Heart left ventricle (tissue), 13 donors: ENCODE measurements around the gene ZNF160.

Experiments
- POLR2A ChIP-seq, 2 donors: fragments of 450-650 bp; IDR thresholded peaks; one replicate each; pipeline ENCODE4 v1.6.1; 2017; ENCODE audit warnings: antibody characterized with exemption in 2 of 2, mild to moderate bottlenecking in 2 of 2, moderate library complexity in 2 of 2
- TF ChIP-seq, protein P1 (sequence below), 12 donors: fragments of 200-600 bp; sonication (generic) in 4 of 12; IDR thresholded peaks; one replicate each; pipeline versions ENCODE4 v1.5.0 to v1.8.0; 2018 to 2022; ENCODE audit warnings: antibody characterized with exemption in 12 of 12, mild to moderate bottlenecking in 5 of 12
- donor health status: ischemic (EF 13 %, LVEDD 7.1; RV severe dilation, severe dysfunction).
- donor health status: DM: no; HTN: yes; CAD: no.
- donor health status: DM: no; HTN: no; CAD: no.
- donor health status: ischemic (EF 25% LVEDD 6.9; RV normal size, moderate dysfunction).
- donor health status: ischemic (EF 25% LVEDD 5.7; RV mildly dilated, moderate dysfunction).
- donor health status: ischemic (EF 35%, LVEDD 5.7; RV mildly dilated, moderate dysfunction).
- donor health status: nonischemic (EF 11% LVEDD 7.7; RV severe dilation, severe dysfunction).
- donor health status: DM: yes; HTN: yes; CAD: no.
- donor health status: PGD.
- donor health status: ischemic (EF 29% LVEDD 5.4; RV normal size, mild dysfunction).
- donor health status: nonischemic (EF 23%, LVEDD 6.1; RV moderate dilation, normal function).

DNA sequence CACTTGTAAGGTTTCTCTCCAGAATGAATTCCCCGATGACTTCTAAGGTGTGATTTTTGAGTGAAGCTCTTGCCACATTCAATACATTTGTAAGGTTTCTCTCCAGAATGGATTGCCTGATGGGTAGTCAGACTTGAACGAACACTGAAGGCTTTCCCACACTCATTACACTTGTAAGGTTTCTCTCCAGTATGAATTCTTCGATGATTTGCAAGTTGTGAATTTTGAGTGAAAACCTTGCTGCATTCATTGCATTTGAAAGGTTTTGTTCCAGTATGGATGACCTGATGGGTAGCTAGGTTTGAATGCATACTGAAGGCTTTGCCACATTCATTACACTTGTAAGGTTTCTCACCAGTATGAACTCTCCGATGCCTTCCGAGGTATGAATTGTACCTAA is 34.4 kb downstream of the ZNF160 start:
- TF ChIP-seq, protein P1, sequence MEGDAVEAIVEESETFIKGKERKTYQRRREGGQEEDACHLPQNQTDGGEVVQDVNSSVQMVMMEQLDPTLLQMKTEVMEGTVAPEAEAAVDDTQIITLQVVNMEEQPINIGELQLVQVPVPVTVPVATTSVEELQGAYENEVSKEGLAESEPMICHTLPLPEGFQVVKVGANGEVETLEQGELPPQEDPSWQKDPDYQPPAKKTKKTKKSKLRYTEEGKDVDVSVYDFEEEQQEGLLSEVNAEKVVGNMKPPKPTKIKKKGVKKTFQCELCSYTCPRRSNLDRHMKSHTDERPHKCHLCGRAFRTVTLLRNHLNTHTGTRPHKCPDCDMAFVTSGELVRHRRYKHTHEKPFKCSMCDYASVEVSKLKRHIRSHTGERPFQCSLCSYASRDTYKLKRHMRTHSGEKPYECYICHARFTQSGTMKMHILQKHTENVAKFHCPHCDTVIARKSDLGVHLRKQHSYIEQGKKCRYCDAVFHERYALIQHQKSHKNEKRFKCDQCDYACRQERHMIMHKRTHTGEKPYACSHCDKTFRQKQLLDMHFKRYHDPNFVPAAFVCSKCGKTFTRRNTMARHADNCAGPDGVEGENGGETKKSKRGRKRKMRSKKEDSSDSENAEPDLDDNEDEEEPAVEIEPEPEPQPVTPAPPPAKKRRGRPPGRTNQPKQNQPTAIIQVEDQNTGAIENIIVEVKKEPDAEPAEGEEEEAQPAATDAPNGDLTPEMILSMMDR (IDR thresholded peaks at IDR 0.05) = no peak
- TF ChIP-seq POLR2A (IDR thresholded peaks at IDR 0.05) = no peak
